GM06990 (cell line): ENCODE data around the gene BAIAP2.

Experiments used
- DNase-seq: peaks from one replicate; pipeline ENCODE4 v3.0.0-alpha.2; 2011; ENCODE audit not compliant: insufficient read length; ENCODE audit errors: extremely low read depth
- H3K27me3 ChIP-seq: replicated peaks from 2 replicates; pipeline ENCODE4 v1.6.0; 2011; ENCODE audit warnings: low read length; ENCODE audit not compliant: control insufficient read depth, insufficient read depth
- H3K36me3 ChIP-seq: 2 replicates; pipeline ENCODE4 v1.5.1; 2011; ENCODE audit warnings: low read length; ENCODE audit not compliant: control insufficient read depth, insufficient read depth
- H3K4me3 ChIP-seq: replicated peaks from 2 replicates; pipeline ENCODE4 v1.5.1; 2011; ENCODE audit warnings: low read depth, mild to moderate bottlenecking, control low read depth, low read length
- CTCF ChIP-seq: IDR thresholded peaks from 2 replicates; pipeline ENCODE4 v1.5.1; 2011; ENCODE audit warnings: low read length, control low read depth, mild to moderate bottlenecking, inconsistent platforms; ENCODE audit not compliant: insufficient read depth, poor library complexity, severe bottlenecking

BAIAP2 gene

GRCh38 chr17:81064678-81065475, 29.9 kb downstream of the BAIAP2 start:
- no peaks in the 10 kb centered on the region for H3K36me3 ChIP-seq
- H3K27me3 ChIP-seq: peaks cover 2% of the 10 kb centered on the region
- H3K4me3 ChIP-seq: no peak overlapping the region
- DNase-seq: no peak
- TF ChIP-seq CTCF: no peak

- no peak for DNase-seq
- peaks cover 2% of the 10 kb centered on the region for H3K27me3 ChIP-seq
- no peak for TF ChIP-seq CTCF
Observed at GRCh38 chr17:81065500-81065899, 30.5 kb downstream of the BAIAP2 start.

GRCh38 chr17:81066072-81066471, 31.1 kb downstream of the BAIAP2 start:
- no peak for DNase-seq
- Histone ChIP-seq H3K27me3 (peaks cover 2% of the 10 kb centered on the region), H3K36me3 (no peaks in the 10 kb centered on the region), H3K4me3 (no peak overlapping the region)
- TF ChIP-seq CTCF: no peak

More at GRCh38 chr17:81065500-81065899, 30.5 kb downstream of the BAIAP2 start:
- Histone ChIP-seq H3K4me3 (no peak overlapping the region), H3K36me3 (no peaks in the 10 kb centered on the region)

- H3K27me3 ChIP-seq: peaks cover 2% of the 10 kb centered on the region
- TF ChIP-seq CTCF: no peak
- H3K36me3 ChIP-seq: no peaks in the 10 kb centered on the region
- H3K4me3 ChIP-seq: no peak overlapping the region
- DNase-seq: no peak
Observed at GRCh38 chr17:81066771-81067315, 31.9 kb downstream of the BAIAP2 start.

GRCh38 chr17:81067391-81067811, 32.5 kb downstream of the BAIAP2 start:
- Histone ChIP-seq H3K36me3 (no peaks in the 10 kb centered on the region), H3K4me3 (no peak overlapping the region), H3K27me3 (peaks cover 2% of the 10 kb centered on the region)
- TF ChIP-seq CTCF: no peak
- DNase-seq: no peak
